ENCODE data around the gene PLCXD1.

The PLCXD1 gene

DNA sequence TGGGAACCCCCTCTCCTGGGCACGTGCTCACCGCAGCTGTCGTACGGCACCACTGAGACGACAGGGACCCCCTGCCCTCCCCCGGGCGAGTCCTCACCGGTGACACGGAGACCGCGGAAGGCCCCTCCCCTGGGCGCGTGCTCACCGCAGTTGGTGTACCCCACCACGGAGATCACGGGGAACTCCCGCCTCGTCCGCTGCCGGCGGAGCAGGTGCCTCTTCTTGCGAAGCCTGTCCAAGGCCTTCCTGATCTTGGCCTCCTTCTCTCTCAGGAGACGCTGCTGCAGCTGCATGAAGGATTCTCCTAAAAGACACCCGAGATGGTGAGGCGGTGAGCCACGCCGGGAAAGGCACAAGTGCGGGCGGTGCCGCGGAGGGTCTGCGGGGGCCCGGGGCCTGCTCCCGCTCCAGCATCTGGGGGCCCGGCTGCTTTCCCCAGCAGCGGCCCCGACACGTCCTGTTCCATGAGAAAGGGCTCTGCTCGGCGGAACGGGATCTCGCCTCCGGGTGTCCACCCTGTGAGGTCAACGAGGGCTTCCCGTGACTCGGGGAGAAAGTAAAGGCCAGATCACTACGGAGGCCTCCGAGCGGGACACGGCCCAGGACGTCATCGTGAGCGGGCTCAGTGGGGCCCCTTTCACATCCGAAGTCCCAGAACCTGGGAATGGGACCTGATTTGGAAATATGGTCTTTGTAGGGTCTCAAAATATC, 31.6 kb downstream of the PLCXD1 start:
- Histone ChIP-seq H3K4me1 (ENCODE audit: control insufficient read depth, insufficient read depth, low read length, poor library complexity, severe bottlenecking) (no peaks in the 10 kb centered on the region), H3K9me3 (ENCODE audit: control insufficient read depth, low read length) (no peaks in the 10 kb centered on the region), H3K27ac (ENCODE audit: low read depth, low read length, severe bottlenecking) (no peak overlapping the region), H3K4me3 (ENCODE audit: extremely low read depth, insufficient read depth, low read length, poor library complexity, severe bottlenecking) (no peak overlapping the region), H3K36me3 (ENCODE audit: control insufficient read depth, insufficient read depth, low read length) (peaks cover 77% of the 10 kb centered on the region)
- WGBS, 2 experiments (ENCODE audit: insufficient coverage in 2 of 2) = 97% methylated on average over 46 to 50 of the region's 54 CpGs

DNA sequence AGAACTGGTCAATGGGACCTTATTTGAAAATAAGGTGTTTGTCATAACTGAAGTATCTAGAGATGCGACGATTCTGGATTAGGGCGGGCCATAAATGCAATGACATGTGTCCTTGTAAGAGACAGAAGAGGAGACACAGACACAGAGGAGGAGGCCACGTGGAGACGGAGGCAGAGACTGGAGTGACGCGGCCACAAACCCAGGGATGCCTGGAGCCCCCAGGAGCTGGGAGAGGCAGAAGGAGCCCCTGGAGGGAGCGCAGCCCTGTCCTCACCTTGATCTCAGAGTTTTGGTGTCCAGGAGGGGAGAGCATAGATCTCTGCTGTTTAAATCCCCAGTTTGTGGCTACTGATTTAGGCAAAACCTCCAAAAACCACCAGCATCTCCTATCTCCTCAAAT, 32.4 kb downstream of the PLCXD1 start:
- Histone ChIP-seq H3K4me1 (ENCODE audit: control insufficient read depth, insufficient read depth, low read length, poor library complexity, severe bottlenecking) (no peaks in the 10 kb centered on the region), H3K9me3 (ENCODE audit: control insufficient read depth, low read length) (no peaks in the 10 kb centered on the region), H3K4me3 (ENCODE audit: extremely low read depth, insufficient read depth, low read length, poor library complexity, severe bottlenecking) (no peak overlapping the region), H3K36me3 (ENCODE audit: control insufficient read depth, insufficient read depth, low read length) (peaks cover 69% of the 10 kb centered on the region), H3K27ac (ENCODE audit: low read depth, low read length, severe bottlenecking) (no peak overlapping the region)
- 95 to 98% methylated on average over 8 of the region's 8 CpGs for WGBS, 2 experiments (ENCODE audit: insufficient coverage in 2 of 2)

DNA sequence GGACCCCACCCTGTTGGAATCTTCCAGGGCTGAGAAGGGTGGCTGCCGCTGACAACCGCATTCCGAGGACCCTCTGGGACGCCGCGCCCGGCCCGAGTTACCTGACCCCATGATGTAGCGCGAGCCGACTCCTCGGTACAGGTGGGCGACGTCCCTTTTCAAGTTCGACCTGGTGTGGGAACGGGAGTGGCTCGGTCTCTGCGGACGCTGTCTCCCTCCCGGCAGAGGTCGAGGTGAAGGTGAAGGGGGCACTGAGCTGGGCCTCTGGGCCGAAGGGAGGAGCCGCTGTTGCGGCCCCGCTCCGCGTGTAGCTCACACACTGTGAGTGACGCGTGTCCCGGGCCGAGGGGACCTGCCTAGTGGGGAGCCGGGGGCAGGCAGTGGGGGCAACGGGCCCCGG, 32.9 kb downstream of the PLCXD1 start:
- no peaks in the 10 kb centered on the region for H3K4me1 ChIP-seq (ENCODE audit: control insufficient read depth, insufficient read depth, low read length, poor library complexity, severe bottlenecking)
- H3K36me3 ChIP-seq (ENCODE audit: control insufficient read depth, insufficient read depth, low read length) = peaks cover 65% of the 10 kb centered on the region
- 98 to 99% methylated on average over 26 to 34 of the region's 34 CpGs for WGBS, 2 experiments (ENCODE audit: insufficient coverage in 2 of 2)

DNA sequence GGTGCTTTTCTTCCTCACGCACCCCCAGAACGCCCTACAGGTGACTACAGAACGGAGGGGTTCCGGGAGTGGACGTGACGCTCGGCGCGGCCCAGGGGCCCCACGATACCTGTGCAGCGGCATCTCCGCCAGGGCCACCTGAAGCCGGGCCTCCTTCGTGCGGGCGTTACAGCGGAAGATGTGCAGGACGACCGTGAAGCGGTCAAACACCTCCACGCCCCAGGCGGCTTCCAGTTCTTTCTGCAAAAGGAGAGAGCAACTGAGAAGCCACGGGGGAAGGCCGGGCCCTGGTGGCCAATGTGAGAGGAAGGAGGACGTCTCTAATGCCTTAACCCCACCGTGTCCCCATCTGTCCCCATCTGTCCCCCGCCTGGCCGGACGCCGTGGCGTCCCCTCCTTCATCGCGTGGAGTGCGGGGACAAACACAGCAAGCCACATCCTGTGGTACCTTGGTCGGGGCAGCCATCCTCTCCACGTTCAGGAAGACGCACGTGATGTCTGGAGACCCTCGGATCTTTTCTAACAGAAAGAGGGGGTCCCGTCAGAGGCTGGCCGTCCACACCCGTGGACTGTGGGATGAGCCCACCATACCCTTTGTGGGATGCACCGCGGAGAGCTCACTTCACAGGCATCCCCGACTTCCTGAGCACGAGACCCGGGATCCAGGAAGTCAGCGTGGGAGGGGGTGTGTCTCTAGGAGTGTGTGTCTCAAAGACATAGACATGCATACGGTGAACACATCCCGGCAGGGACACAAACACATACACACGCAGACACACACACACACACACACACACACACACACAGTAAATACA, 33.8 kb downstream of the PLCXD1 start:
- no peaks in the 10 kb centered on the region for H3K9me3 ChIP-seq (ENCODE audit: control insufficient read depth, low read length)
- peaks cover 60% of the 10 kb centered on the region for H3K36me3 ChIP-seq (ENCODE audit: control insufficient read depth, insufficient read depth, low read length)
- no peak overlapping the region for H3K4me3 ChIP-seq (ENCODE audit: extremely low read depth, insufficient read depth, low read length, poor library complexity, severe bottlenecking)
- no peak overlapping the region for H3K27ac ChIP-seq (ENCODE audit: low read depth, low read length, severe bottlenecking)
- 91 to 94% methylated on average over 38 to 41 of the region's 51 CpGs for WGBS, 2 experiments (ENCODE audit: insufficient coverage in 2 of 2)
- no peaks in the 10 kb centered on the region for H3K4me1 ChIP-seq (ENCODE audit: control insufficient read depth, insufficient read depth, low read length, poor library complexity, severe bottlenecking)

More for the DNA sequence above, 32.9 kb downstream of the PLCXD1 start:
- Histone ChIP-seq H3K9me3 (ENCODE audit: control insufficient read depth, low read length) (no peaks in the 10 kb centered on the region), H3K4me3 (ENCODE audit: extremely low read depth, insufficient read depth, low read length, poor library complexity, severe bottlenecking) (no peak overlapping the region), H3K27ac (ENCODE audit: low read depth, low read length, severe bottlenecking) (no peak overlapping the region)

DNA sequence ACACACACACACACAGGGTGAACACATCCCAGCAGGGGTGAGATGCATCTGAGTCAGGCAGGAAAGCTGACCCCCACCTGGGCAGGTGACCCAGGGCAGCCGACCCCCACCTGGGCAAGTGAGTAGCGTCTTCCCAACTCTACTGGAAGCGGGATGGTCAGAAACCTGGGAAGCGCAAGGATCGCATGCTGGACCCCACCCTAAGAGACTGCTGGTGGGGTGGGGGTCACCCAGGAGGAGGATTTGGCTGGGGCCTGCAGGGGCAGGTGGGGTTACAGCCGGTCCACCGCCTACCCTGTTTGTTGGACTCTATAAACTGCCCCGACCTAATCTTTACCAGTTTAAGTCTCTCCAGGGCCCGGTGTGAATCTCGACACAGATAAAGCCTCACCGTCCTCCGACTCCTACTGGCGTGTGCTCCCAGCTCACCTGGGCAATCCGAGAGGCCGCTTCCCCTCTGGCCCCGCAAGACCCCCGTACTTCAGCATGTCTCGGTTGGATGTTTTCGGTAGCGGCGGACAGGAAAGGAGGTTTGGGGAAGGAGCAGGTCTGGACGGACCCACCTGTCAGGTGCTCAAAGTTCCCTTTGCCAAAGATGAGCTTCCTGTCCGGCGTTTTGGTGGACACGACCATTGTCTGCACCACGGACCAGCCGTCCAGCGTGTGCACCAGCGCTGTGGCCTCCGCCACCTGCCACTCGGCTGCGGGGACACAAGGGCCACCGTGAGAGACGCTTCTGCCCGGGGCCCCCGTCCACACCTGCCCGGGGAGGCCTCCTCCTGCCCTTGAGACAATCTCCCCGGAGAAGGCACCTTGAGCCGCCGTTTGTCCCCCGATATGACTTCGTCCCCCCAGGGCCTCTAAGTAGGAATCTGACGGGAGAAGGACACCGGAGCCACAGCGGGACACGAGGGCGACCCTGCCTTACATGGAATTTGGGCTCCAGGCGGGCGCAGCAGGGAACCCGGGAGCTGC, 35.5 kb downstream of the PLCXD1 start:
- Histone ChIP-seq H3K4me3 (ENCODE audit: extremely low read depth, insufficient read depth, low read length, poor library complexity, severe bottlenecking) (peak overlapping the region; percentile 18), H3K4me1 (ENCODE audit: control insufficient read depth, insufficient read depth, low read length, poor library complexity, severe bottlenecking) (peaks cover 6% of the 10 kb centered on the region), H3K27ac (ENCODE audit: low read depth, low read length, severe bottlenecking) (no peak overlapping the region), H3K9me3 (ENCODE audit: control insufficient read depth, low read length) (no peaks in the 10 kb centered on the region), H3K36me3 (ENCODE audit: control insufficient read depth, insufficient read depth, low read length) (peaks cover 46% of the 10 kb centered on the region)
- 95% methylated on average over 50 of the region's 50 CpGs for WGBS, 2 experiments (ENCODE audit: insufficient coverage in 2 of 2)

DNA sequence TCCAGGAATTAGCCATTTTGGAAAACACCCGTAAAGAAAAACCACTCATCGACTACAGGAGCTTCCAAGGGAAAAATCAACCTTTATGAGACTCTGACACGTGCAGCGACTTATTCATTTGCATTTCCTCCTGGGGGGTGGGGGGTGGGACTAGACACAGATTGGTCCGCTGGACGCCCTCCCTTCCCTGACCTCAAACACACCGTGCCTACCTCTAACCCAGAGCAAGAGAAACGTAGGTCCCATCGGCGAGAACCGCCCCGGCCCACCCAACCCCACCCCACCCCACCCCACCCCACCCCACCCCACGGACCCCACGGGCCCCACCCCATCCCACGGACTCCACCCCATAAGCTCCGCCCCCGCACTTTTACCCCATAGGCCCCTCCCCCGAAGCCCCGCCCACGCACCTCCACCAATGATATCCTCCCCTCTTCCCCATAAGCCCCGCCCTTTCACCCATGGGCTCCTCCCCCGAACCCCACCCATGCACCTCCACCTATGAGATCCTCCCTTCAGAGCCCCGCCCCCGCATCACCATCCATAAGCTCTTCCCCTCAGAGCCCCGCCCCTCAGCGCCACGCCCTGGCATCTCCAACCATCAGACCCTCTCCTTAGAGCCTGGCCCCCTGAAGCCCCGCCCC, 36.4 kb downstream of the PLCXD1 start:
- Histone ChIP-seq H3K4me3 (ENCODE audit: extremely low read depth, insufficient read depth, low read length, poor library complexity, severe bottlenecking) (peak overlapping the region; percentile 97), H3K27ac (ENCODE audit: low read depth, low read length, severe bottlenecking) (peak overlapping the region; percentile 45), H3K9me3 (ENCODE audit: control insufficient read depth, low read length) (no peaks in the 10 kb centered on the region), H3K4me1 (ENCODE audit: control insufficient read depth, insufficient read depth, low read length, poor library complexity, severe bottlenecking) (peaks cover 6% of the 10 kb centered on the region), H3K36me3 (ENCODE audit: control insufficient read depth, insufficient read depth, low read length) (peaks cover 37% of the 10 kb centered on the region)
- WGBS, 2 experiments (ENCODE audit: insufficient coverage in 2 of 2) = 26 to 36% methylated on average over 8 to 13 of the region's 28 CpGs

DNA sequence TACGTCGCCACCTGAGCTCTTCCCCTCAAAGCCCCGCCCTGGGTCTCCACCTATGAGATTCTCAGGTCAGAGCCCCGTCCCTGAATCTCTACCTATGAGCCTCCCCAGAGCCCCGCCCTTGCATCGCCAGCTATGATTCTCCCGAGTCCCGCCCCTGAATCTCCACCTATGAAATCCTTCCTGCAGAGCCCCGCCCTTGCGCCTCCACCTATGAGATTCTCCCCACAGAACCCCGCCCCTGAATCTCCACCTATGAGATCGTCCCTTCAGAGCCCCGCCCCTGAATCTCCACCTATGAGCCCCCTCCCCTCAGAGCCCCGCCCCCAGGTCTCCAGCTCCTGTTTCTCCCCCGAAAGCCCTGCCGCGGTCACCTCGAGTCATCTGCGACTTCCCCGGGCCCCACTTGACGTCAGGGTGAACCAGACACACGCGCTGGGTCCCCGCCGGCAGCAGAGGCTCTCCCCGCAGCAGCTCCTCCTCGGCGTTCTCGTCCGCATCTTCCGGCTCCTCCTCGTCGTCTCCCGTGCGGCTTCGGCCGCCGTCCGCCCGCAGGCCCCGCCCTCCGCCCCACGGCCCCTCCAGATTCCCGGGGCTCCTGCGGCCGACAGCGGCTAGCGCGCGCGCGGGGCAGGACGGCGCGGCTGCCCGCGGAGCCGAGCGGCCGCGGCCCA, 37.0 kb downstream of the PLCXD1 start:
- Histone ChIP-seq H3K27ac (ENCODE audit: low read depth, low read length, severe bottlenecking) (peak overlapping the region; percentile 93), H3K36me3 (ENCODE audit: control insufficient read depth, insufficient read depth, low read length) (peaks cover 30% of the 10 kb centered on the region), H3K9me3 (ENCODE audit: control insufficient read depth, low read length) (no peaks in the 10 kb centered on the region), H3K4me3 (ENCODE audit: extremely low read depth, insufficient read depth, low read length, poor library complexity, severe bottlenecking) (peak overlapping the region; percentile 97), H3K4me1 (ENCODE audit: control insufficient read depth, insufficient read depth, low read length, poor library complexity, severe bottlenecking) (peaks cover 6% of the 10 kb centered on the region)
- 0% methylated on average over 44 to 56 of the region's 61 CpGs for WGBS, 2 experiments (ENCODE audit: insufficient coverage in 2 of 2)

DNA sequence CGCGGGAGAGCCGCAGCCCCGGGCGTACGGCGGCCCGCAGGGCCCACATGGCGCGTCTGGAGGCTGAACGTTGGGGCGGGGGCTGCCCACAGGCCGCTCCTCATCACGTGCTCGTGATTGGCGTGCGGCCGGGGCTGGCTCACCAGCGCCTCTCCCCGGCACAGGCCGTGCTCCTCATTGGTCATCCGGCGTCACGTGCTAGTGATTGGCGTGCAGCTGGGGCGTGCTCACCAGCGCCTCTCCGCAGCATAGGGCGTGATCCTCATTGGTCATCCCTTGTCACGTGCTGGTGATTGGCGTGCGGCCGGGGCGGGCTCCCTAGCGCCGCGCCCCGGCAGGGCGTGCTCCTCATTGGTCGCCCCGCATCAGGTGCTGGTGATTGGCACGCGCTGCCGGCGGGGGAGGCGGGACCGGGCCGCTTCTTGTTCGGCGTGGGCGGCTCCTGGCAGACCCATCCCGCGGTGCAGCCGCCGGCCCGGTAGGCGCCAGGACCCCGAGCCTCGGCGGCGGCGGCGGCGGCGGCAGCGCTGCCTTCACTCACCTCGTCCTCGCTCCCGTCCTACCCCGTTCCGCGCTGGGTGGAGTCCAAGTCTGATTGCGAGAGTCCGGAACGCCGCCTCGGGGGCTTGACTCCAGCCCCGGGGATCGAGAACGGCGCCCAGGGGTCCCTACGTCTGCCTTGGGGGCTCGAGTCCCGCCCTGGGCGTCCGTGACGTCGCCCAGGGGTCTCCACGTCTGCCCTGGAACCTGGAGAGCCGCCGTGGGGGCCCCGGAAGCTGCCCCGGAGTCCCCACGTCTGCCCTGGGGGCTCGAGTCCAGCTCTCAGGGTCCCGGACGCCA, 37.8 kb downstream of the PLCXD1 start, which contains the start of gene GTPBP6:
GTPBP6 (minus strand) TSS at position 58 of the 840 bp plus-strand sequence; CDS start at position 49, 9 bp downstream.
- H3K4me3 ChIP-seq (ENCODE audit: extremely low read depth, insufficient read depth, low read length, poor library complexity, severe bottlenecking) = peak within 1 kb of the TSS; percentile 97
- WGBS, 2 experiments (ENCODE audit: insufficient coverage in 2 of 2) = 0 to 1% methylated on average over 71 to 76 of the region's 97 CpGs
- H3K36me3 ChIP-seq (ENCODE audit: control insufficient read depth, insufficient read depth, low read length) = peaks cover 24% of the 10 kb centered on the region
- peak within 1 kb of the TSS; percentile 93 for H3K27ac ChIP-seq (ENCODE audit: low read depth, low read length, severe bottlenecking)
- no peaks in the 10 kb centered on the region for H3K9me3 ChIP-seq (ENCODE audit: control insufficient read depth, low read length)
- H3K4me1 ChIP-seq (ENCODE audit: control insufficient read depth, insufficient read depth, low read length, poor library complexity, severe bottlenecking) = peaks cover 6% of the 10 kb centered on the region

DNA sequence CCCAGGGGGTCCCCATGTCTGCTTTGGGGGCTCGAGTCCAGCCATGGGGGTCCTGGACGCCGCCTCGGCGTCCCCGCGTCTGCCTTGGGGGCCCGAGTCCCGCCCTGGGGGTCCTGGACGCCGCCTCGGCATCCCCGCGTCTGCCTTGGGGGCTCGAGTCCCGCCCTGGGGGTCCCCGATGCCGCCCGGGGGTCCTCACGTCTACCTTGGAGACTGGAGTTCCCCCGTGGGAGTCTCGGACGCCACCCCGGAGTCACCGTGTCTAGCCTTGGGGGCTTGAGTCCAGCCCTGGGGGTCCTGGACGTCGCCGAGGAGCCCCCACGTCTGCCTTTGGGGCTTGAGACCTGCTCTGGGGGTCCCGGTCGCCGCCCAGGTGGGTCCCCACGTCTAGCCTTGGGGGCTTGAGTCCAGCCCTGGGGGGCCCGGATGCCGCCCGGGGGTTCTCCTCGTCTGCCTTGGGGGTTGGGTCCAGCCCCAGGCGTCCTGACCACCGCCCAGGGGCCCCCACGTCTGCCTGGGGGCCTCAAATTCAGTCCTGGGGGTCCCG, 38.5 kb downstream of the PLCXD1 start:
- H3K27ac ChIP-seq (ENCODE audit: low read depth, low read length, severe bottlenecking) = peak overlapping the region; percentile 81
- peaks cover 21% of the 10 kb centered on the region for H3K36me3 ChIP-seq (ENCODE audit: control insufficient read depth, insufficient read depth, low read length)
- peak overlapping the region; percentile 97 for H3K4me3 ChIP-seq (ENCODE audit: extremely low read depth, insufficient read depth, low read length, poor library complexity, severe bottlenecking)
- WGBS, 2 experiments (ENCODE audit: insufficient coverage in 2 of 2) = 0% methylated on average over 34 to 40 of the region's 41 CpGs
- H3K4me1 ChIP-seq (ENCODE audit: control insufficient read depth, insufficient read depth, low read length, poor library complexity, severe bottlenecking) = peaks cover 6% of the 10 kb centered on the region
- H3K9me3 ChIP-seq (ENCODE audit: control insufficient read depth, low read length) = no peaks in the 10 kb centered on the region
